Measurements from ENCODE around the gene CXCL17.
"Not testable (repeated sequence)": the region's sequence is repeated elsewhere in the genome, so short reads cannot be mapped to it uniquely, and the experiment has no call there.

Gene CXCL17

DNA sequence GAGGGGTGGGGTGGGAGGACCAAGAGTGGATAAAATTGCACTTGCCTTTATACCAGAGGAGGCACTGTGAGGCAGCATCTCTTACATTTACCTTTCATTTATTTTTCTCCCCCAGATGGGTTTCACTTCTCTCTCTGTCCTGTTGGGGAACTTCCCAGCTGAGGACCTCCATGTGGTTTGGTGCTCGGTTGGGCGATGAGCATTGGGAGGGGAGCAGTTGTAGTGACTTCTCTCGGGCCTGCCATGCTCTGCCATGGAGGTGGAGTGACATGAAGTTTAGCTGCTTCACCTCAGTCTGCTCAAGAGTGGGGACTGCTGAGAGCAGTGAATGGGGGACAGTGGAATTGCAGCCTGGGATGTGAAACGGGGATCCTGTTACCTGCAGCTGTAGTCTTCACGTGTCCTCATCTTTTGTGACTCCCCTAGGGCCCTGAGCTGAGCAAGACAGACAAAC is 23.1 kb upstream of the CXCL17 start:
- no peak for DNase-seq

DNA sequence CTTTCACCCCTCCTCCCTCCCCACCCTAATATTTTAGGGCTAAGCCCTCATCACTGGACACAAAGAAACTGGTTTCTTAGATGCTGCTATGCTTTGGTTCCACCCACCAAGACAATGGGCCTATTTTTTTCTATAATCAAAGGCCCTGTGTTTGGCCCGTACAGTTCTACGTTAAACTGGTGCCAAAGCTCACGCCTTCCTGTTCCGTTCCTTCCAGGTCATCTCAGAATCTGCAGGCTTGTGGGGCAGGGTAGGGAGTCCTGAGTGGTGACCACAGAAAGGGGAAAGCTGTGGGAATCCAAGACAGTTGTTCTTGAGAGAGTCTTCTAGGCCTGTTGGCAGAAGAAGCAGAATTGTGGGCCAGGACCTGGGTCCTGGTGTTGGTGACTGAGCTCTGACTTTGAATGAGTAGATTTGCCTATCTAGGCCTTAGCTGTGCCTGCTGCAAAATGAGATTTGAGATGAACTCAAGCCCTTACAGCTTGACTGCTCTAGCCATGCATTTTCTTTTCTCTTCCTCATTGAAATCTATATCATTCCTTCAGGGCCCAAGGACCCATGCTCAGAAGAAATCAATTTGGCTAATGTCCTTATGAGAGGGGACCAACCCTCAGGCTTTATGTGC is 19.1 kb upstream of the CXCL17 start:
- DNase-seq, result no peak

DNA sequence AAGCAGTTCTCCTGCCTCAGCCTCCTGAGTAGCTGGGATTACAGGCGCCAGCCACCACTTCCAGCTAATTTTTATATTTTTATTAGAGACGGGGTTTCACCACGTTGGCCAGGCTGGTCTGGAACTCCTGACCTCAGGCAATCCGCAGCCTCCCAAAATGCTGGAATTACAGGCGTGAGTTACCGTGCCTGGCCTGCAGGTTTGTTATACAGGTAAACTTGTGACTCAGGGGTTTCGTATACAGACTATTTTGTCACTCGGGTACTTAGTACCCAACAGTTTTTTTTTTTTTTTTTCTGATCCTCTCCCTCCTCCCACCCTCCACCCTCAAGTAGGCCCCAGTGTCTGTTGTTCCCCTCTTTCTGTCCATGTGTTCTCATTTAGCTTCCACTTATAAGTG is 18.5 kb upstream of the CXCL17 start:
- not testable (repeated sequence) for DNase-seq

DNA sequence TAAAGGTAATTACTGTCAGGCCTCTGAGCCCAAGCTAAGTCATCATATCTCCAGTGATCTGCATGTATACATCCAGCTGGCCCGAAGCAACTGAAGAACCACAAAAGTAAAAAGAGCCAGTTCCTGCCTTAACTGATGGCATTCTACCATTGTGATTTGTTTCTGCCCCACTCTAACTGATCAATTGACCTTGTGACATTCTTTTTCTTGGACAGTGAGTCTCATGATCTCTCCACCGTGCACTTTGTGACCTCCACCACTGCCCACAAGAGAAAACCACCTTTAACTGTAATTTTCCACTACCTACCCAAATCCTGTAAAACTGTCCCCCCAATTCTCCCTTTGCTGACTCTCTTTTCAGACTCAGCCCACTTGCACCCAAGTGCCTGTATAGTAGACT is 17.2 kb upstream of the CXCL17 start:
- DNase-seq, result no peak

DNA sequence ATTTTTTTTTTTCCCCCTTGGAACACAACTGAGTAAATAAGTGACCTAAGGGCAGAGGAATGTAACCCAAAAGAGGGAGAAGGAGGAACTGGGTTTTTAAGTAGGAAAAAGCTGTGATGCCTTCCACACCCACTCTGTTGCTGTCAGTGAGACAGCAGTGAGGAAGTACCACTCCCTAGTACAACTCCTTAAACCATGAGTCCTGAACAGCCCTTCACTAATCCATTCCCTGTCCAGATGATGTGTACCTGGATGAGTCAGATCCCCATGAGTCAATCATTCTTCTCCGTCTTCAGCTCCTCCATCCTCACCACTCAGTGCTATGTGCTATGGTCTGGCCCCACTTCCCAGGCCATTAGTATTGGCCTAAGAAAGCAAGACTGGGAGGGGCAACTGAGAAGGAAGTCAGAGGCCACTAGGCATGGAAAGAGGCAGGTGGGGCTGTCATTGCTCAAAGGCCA is 12.9 kb upstream of the CXCL17 start:
- no peak for DNase-seq

DNA sequence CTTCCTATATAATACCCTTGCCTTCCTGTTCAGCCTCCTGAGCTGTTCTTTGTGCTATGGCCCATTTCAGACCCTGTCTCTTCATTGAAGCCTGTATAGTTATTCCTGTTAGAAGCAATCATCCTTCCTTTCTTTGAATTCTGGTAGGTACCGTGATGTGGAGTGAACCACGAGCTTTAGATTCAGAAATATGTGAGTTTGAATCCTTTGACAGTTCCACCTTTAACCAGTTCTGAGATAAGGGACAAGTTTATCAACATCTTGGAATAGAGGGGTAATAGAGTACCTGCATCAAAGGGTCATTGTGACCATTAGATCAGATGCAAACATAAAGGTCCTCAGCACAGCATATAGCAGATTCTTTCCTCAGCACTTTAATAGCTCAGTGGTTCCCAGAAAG is 12.3 kb upstream of the CXCL17 start:
- DNase-seq, result no peak

DNA sequence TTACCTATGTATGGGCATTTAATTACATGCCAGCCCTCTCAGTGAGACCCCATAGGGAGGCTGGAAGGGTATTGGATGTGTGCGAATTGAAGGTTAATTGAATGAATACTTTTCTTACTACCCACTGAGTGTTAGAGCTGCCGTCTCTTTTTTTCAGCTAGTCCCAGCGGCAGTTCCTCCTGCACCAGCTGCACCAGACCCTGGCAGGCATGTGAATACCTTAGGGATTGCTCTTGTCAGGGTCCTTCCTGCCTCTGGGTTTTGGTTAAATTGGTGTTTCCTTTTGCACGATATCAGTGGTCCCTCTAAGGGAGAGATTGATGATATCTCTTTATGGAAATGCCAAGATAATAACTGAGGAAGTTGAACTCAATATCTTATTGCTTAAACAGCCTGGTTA is 9.8 kb upstream of the CXCL17 start:
- DNase-seq, result no peak

DNA sequence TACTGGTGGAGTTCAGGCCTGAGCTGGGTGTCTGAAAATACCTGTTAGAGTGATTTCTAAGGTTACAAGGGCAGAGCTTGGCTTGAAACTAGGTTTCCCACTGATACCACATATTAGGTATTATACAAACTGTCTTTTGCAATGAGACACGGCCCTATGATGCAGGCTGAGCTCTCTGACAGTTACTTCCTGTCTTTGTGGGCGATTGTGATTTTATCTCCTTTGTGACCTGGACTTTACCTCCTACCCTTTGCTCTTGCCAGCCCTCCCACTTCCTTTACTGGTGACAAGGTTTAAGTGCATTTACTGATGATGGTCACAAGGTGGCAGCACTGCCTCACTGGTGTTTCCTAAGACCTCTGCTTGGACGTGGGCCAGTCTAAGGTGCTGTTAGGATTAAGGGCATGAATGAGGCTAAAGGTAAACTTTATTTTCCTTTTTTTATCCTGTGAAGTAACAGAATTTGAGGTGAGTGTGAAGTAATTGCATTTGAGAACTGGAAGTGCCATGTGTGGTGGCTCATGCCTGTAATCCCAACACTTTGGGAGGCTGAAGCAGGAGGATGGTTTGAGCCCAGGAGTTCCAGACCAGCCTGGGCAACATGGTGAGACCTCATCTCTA is 7.7 kb upstream of the CXCL17 start:
- peak; percentile 76 for DNase-seq

DNA sequence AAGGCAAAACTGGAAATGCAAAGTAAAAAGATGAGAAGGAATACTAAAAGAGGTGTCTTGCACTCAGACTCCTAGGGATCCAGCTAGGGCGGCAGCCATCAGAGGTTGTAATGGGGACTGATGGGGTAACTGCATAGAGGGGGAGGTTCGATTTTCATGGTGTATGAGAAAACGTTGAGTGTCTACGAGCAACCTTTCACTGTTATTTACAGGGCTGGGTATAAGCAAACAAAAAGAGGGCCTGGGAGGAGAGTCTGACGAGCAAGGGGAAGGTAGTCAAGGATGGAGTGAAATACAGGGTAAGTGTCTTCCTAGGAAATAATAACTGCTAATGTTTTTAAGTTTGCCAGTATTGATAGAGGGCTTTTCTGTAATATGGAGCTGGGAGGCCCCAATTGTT is 5.6 kb upstream of the CXCL17 start:
- not testable (repeated sequence) for DNase-seq

DNA sequence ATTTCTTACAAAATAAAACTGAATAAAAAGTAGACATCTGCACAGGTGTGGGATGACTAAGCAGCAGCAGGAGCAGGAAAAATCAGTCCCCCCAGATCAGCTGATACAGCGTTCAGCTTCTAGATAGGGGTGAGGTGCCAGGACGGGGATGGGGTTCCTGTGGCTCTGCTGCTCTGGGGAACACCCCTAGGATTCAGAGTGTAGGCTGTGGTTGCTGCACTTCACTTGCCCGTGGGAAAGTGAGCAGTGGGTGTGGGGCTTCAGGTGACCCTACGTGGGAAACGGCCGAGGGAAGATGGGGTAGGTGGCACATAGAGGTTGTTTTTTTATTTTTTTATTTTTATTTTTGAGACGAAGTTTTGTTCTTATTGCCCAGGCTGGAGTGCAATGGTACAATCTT is 3.2 kb upstream of the CXCL17 start:
- no peak for DNase-seq

DNA sequence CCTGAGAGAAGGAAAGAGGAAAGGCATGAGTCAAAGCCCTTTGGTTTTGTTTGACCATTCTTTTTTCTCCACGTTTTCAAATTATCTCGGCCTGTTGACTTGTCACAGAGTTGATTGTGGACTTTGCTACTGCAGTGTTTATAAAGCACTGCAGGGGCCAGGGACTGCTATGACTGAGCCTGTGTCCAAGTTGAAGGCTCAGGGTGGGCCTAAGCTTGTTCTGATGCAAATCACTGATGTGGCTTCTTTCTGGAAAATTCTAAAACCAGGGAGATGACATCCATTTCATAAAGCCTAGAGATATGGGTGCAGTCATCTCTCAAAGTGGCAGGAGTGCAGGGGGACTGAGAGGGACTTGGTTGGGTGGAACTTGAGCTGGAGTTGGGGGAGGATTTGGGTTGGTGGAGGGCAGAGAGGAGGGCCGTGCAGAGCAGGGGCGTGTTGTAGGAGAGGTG is 1.2 kb upstream of the CXCL17 start:
- no peak for DNase-seq

DNA sequence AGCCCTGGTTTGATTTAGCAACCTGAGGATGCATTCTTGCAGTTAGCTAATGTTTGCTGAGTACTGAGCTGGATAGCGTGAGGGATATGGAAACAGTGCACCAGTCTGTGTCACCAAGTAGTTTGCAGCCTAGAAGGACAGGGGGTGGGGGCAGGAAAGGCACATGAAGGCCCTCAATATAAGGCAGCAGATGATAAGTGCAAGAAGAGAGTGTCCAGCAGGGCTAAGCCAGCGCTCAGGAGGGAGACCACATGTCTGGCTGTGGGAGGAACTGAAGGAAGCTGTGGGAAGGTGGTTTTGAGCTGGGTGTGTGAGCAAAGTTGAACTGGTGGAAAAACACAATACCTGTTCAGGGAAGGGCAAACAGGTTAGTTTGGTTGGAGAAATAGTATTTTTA is 1.7 kb downstream of the CXCL17 start:
- no peak for DNase-seq

DNA sequence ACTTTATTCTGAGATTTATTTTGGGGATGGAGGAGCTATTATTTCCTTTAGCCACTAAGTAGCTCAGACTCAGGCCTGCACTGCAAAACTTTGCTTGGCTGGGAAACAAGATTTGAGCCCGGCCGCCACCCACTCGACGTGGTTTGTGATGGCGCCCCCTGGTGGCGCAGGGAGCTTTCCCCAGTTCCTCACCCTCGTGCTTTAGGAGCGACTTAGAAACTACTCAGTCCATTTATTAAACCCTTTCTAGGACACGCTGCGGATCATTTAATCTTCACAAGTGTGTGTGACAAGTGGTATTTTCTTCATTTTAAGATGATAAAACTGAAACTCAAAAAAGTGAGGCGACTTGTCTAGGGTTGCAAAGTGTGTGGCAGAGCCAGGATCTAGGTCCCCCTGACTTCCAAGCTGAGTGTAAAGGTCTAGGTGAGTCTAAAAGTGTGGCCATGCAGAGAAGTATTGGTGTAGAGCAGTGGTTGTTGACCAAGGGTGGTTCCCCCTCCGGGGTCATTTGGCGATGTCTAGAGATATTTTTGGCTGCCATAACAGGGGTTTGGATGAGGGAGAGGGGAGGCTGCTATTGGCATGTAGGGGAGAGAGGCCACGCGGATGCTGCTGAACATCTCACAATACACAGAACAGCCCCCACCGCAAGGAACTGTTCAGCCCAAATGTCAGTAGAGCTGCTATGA is 2.2 kb downstream of the CXCL17 start:
- DNase-seq, result peak; percentile 82

DNA sequence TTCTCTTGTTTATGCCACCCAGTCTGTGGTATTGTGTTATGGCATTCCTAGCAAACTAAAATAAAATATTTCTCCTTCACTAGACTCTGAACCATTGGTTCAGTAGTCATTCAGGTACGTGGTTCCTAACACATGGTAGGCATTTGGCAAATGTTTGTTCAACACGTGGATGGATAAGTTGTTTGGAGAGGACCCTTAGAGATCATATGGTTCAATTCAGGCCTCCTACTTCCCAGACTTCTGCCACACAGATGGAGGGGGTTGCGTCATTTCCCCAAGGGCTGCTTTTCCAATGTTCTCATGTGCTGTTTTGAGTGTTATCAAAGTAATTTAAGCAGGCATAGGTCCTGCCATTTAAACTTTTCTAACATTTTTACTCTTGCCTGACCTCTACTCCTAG is 6.7 kb downstream of the CXCL17 start:
- DNase-seq, result no peak

DNA sequence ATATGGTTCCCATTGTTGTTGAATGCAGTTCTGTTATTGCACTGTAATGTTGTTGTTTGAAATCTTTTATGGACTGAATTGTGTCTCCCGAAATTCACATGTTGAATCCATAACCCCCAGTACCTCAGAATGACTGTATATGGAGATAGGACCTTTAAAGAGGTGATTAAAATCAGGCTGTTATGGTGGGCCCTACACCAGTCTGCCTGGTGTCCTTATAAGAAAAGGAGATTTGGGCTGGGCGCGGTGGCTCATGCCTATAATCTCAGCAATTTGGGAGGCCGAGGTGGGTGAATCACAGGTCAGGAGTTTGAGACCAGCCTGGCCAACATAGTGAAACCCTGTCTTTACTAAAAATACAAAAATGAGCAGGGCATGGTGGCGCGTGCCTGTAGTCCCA is 7.4 kb downstream of the CXCL17 start:
- no peak for DNase-seq

DNA sequence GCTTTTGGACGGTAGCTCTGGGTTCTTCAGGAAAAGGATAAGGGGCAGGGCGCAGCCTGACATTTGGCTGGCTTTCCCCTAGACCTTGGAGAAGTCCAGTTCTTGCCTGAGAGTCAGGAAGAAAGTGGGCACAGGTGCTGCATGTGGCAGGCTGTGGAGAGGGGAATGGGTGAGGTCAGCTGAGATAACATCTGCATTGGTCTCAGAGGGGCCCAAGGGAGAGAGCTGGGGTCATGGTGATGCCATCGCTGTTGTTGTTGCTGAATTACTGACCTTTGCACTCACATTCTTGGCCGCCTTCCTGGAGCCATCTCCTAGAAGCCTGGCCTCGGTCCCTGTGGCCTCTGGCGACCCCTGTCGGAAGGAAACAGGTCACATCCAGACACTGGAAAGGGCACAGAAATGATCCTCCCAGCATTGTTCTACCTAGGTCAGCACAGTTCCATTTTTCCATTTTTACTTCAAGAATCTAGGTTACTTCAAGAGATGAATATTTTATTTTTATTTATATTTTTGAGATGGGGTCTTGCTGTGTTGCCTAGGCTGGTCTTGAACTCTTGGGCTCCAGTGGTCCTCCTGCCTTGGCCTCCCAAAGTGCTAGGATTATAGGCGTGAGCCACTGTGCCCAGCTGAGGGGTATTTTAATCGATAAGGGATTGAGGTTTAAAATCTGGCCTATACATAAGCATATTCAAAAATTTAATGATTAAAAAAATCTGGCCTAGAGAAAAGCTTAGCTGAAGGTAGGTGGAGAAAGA is 9.1 kb downstream of the CXCL17 start:
- DNase-seq, result peak; percentile 57

DNA sequence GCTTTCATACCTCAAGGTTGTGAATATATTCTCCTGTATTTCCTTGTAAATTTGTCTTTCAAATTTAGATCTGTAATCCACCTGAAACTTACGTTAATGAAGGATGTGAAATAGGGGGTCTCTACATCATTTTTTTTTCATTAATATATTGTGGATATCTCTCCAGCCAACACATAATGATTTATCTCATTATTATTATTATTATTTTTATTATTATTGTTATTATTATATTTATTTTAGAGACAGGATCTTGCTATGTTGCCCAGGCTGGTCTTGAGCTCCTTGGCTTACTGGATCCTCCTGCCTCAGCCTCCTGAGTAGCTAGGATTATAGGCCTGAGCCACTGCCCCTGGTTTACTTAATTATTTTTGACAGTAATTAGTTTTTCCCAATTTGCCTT is 11.3 kb downstream of the CXCL17 start:
- no peak for DNase-seq

DNA sequence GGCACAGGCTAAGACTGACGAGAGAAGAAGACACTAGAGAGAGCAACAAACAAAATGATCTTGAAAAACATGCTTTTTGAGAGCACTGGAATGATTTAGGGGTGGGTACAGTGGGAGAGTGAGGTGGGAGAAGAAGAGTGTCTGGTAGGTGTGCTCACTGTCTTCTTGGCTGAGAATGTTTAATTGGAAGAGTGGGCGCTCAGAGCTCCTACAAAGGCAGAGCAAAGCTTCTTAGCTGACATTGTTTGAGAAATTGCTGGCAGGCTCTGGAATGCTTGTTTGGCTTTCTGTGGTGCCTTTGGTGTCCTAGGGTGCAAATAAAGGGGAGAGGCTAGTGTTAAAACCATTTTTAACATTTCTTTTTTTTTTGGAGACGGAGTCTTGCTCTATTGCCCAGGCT is 14.1 kb downstream of the CXCL17 start:
- DNase-seq, result no peak

DNA sequence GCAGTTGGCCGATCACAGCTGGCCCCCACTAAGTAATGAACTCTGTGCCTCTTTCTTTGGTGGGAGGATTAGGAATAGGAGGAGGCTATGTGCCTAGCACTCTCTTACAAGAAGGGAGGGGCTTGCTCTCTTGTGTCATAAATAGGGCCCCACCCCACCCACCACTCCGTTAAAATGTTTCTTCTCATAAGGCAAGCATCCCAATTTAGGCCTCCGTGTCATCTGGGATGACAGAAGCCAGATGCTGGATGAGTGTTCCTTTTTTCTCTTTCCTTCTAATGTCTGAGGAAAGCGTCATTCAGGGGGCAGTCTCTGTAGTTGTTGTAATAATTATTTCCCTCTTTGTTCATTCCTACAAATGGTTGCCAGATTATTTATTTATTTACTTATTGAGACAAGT is 15.4 kb downstream of the CXCL17 start, which contains the start of gene LIPE:
LIPE (minus strand) TSS at position 76 of the 400 bp plus-strand sequence. CDS start 239 bp downstream, outside the sequence.
- no peak for DNase-seq

DNA sequence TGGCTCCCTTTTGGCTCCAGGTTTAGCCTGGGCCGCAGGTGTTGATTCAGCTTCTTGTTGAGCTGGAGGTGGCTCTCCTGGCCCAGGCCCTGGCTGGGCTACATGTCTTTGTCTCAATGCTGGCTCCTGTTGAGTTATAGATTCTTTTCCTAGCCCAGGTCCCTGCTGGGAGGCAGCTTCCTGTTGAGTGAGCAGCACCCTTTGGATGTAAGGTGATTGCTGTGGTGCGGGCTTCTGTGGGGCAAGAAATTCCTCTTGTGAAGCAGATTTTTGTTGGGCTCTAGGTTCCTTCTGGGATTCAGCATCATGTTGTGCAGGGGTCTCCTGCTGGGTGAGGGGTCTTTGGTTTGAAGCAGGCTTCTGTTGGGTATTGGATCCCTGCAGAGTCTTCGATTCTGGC is 16.1 kb downstream of the CXCL17 start:
- no peak for DNase-seq

DNA sequence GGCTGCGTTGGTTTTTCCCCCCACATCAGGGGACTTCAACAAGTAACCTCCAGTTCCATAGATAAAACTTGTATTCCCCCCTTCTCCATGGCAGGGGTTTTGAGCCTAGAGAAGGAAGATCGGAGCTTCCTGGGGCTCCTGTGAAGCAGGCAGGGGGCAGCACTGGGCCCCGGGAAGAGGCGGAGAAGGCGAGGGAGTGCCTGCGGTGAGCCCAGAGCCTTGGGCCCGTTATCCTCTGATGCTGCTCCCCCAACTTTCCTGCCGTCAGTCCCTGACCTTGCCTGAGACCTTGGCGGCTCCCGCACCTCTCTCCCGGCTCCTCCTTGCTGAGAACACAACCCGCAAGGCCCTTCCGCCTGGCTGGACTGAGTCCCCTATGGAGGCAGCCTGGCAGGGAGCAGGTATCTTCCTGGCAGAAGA is 18.0 kb downstream of the CXCL17 start:
- no peak for DNase-seq

DNA sequence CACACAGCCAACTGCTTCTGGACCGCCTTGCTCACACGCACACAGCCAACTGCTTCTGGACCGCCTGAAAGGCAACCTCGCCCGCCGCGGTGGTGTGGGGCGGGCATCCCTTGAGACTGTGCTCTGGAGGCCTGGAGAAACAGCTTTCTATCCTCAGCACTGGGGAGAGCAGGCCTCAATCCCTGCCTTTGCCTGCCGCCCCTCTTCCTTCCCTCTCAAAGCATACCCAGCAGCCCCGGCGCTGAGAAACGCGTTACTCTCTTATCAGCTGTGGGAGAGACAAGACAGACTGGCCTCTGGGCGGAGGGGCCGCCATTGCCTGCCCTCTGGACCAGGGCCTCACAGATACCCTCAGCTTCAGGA is 18.4 kb downstream of the CXCL17 start:
- DNase-seq, result no peak

Data from stimulated activated CD4-positive, alpha-beta T cell treated with anti-CD3 and anti-CD28 coated beads, Interleukin-1b, Interleukin-23, amount 100 ng/mL, for 48 hours (primary cell).